ENCODE results near the gene ERBB4.

GRCh38 chr2:211760103-211760502, 778.5 kb downstream of the ERBB4 start:
- TF ChIP-seq PML (IDR thresholded peaks at IDR 0.05; ENCODE audit: low read length) = no peak
- no peak for TF ChIP-seq EZH2 (IDR thresholded peaks at IDR 0.05; ENCODE audit: borderline replicate concordance, control insufficient read depth, low read depth, low read length)
- TF ChIP-seq, protein P1, sequence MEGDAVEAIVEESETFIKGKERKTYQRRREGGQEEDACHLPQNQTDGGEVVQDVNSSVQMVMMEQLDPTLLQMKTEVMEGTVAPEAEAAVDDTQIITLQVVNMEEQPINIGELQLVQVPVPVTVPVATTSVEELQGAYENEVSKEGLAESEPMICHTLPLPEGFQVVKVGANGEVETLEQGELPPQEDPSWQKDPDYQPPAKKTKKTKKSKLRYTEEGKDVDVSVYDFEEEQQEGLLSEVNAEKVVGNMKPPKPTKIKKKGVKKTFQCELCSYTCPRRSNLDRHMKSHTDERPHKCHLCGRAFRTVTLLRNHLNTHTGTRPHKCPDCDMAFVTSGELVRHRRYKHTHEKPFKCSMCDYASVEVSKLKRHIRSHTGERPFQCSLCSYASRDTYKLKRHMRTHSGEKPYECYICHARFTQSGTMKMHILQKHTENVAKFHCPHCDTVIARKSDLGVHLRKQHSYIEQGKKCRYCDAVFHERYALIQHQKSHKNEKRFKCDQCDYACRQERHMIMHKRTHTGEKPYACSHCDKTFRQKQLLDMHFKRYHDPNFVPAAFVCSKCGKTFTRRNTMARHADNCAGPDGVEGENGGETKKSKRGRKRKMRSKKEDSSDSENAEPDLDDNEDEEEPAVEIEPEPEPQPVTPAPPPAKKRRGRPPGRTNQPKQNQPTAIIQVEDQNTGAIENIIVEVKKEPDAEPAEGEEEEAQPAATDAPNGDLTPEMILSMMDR (IDR thresholded peaks at IDR 0.05 in 2 of 3, conservative IDR thresholded peaks at IDR 0.05 in 1 of 3; ENCODE audit: control insufficient read depth in 2 of 3, extremely low read depth in 1 of 3, insufficient read depth in 1 of 3, low read depth in 3 of 3, low read length in 3 of 3) = no peak
- no peak for TF ChIP-seq STAT3 (IDR thresholded peaks at IDR 0.05; ENCODE audit: low read depth, low read length)
- no peak for TF ChIP-seq NFYB (IDR thresholded peaks at IDR 0.05; ENCODE audit: insufficient read depth, low read depth, low read length)
- TF ChIP-seq TCF12 (IDR thresholded peaks at IDR 0.05; ENCODE audit: low read depth, low read length) = no peak
- no peak for TF ChIP-seq PAX5 (IDR thresholded peaks at IDR 0.05; ENCODE audit: borderline replicate concordance, low read depth, low read length)
- no peak for TF ChIP-seq POLR2A (IDR thresholded peaks at IDR 0.05; ENCODE audit: low read depth, low read length)
- no peak for TF ChIP-seq HDAC2 (IDR thresholded peaks at IDR 0.05)
- TF ChIP-seq BCLAF1 (IDR thresholded peaks at IDR 0.05) = no peak
- TF ChIP-seq, protein P2, sequence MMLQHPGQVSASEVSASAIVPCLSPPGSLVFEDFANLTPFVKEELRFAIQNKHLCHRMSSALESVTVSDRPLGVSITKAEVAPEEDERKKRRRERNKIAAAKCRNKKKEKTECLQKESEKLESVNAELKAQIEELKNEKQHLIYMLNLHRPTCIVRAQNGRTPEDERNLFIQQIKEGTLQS (IDR thresholded peaks at IDR 0.05; ENCODE audit: borderline replicate concordance, extremely low read depth, low read depth, low read length) = no peak
- TF ChIP-seq CREB1 (IDR thresholded peaks at IDR 0.05; ENCODE audit: low read depth) = no peak
- no peak for TF ChIP-seq SP1 (IDR thresholded peaks at IDR 0.05; ENCODE audit: low read depth, low read length)
